GM18909 (cell line): ENCODE data around the gene PRRX2.

Experiments used
- ATAC-seq: cut with Tn5 transposase; IDR thresholded peaks from one replicate; pipeline ENCODE4 v1.9.1; 2021; ENCODE audit warnings: mild to moderate bottlenecking; ENCODE audit not compliant: unreplicated experiment, poor library complexity

PRRX2 gene

GRCh38 chr9:129698254-129698757, 32.9 kb downstream of the PRRX2 start:
- no peak for ATAC-seq

- ATAC-seq, result no peak
Observed at GRCh38 chr9:129701054-129701453, 35.6 kb downstream of the PRRX2 start.

GRCh38 chr9:129701549-129701948, 36.1 kb downstream of the PRRX2 start:
- no peak for ATAC-seq

DNA sequence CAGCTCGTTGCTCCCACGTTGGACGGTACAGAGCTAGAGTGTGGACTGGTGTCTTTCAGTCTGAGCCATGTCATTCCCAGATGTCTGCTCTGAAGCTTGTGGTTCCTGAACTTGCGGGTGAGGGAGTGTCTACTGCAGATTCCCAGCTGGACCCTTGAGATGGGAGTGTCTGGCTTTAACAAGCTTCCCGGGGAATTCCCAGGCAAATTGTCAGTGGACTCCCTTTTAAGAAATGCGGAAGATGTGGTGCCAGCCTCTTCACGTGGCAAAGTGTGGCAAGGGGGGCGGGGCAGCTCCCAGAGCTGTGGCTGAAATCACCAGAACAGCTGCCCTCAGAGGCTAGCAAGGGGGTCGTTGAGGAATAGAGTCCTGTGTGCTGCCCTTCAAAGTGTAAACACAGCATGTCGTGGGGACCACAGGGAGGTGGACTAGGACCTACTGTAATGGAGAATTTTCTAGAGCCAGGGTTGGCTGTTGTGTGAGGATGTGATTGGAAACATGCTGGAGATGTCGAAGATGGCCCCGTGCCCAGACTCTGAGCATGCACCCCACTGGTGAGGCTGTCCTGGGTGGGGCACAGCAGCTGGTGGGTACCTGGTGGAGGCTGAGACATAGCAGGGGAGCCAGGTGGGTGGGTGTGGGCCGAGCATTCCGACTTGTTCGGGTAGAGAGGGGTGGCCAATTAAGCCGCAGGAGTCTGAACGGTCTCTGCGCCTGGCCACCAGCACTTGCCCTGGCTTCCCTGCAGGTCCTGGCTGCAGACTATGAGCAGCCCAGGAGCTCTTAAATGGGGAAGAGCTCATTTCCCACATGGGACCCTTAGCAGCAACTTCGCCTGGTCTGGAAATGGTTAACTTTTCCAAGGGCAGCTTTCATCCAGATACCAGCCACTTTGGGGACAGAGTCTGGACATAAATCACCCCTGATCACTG, 37.4 kb downstream of the PRRX2 start:
- no peak for ATAC-seq

DNA sequence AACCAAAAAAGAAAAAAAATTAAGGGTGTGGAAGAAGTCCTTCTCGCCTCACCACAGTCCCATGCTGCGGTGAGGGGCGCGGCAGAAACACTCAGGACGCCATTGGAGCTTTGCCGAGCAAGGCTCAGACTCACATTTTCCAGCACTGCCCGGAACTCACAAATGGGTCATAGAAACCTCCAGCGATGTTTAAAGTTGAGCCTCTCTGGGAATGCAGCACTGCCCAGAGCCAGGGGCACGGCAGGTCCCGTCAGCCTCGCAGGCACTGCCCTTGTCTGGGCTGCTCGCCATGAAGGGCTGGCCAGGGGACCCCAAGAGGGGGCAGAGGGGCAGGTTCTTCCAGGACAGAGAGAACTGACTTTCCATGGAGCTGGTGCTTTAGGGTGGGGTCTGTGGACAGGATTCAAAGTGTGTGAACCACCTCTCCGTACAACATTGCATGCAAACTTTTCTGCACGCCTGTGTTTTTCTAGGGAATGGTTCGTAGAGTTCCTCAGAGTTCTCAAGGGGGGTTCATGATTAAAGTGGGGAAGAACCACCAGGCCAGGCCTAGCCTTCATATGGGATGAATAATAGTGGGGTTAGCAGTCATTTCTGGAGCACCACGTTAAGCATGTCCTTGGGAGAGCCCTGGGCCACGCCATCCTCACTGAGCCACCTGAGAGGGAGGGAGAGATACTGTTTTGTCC, 38.4 kb downstream of the PRRX2 start:
- ATAC-seq, result no peak

DNA sequence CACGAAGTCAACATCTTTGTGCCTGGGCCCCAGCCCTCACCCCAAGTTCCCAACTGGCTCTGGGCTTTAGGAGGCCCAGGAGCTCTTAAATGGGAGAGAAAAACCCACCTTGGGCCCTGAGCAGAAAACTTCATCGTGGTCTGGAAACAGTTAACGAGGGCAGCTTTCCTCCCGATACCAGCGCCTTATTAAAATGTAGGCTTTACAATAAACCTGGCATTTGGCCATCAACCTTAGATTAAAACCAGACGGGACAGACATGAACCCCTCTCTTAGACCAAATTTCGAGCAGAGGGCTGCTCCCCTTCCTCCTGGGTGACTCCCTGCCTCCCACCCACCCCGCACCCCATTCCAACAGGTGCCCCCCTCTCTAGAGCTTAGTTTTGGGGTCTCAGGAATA, 39.4 kb downstream of the PRRX2 start:
- ATAC-seq, result no peak

DNA sequence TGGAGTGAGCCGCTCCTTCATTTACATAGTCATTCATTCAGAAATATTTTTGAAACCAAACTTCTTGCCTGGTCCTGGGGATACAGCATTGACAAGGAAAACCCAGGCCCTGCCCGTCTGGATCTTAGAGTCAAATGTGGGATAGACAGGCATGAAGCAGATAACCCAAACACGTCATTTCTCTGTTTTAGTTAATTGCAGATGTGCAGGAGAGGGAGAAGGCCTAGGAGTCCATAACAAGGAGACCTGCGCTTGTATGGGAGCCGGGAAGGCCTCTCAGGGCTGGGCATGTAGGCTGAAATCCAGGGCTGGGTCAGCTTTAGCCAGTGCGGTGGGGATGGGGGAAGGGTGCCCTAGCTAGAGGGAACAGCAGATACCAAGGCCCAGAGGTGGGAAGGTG, 43.3 kb downstream of the PRRX2 start:
- ATAC-seq, result no peak

GRCh38 chr9:129709438-129710168, 44.2 kb downstream of the PRRX2 start:
- ATAC-seq, result no peak

- no peak for ATAC-seq
Observed at GRCh38 chr9:129710169-129710453, 44.7 kb downstream of the PRRX2 start.

DNA sequence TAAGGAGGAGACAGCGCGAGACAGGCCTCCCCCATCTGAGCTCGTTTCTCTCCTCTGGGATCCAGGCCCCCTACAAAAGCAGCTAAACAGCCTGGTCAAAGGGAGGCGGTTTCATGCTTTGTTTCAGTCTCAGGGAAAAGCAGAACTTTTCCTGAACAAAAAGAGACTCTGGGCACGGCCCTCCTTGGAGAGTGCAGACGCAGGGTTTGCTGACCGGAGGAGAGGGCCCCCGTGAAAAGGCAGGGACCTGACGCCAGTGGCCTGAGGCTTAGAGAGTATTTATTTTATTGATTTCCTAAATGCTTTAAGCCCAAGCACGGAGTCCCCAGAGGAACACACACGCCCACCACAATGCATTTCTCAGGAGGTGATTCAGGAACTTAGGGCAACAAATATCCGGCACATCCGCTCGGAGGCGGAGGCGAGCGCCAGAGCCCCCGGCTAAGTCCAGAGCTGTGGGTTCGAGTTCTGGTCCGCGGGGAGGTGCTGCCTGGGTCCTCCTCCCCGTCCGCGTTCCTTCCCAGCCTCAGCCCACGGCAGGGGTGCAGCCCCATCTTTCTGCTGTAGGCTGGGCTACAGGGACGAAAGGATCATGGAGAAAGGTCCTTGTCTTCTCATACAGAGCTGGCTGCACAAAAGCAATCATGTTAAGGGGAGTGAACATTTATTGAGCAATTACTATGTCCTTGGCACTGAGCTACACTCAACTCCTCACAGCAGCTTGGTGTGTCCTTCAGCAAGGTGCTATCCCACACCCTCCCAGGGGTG, 47.4 kb downstream of the PRRX2 start:
- no peak for ATAC-seq

DNA sequence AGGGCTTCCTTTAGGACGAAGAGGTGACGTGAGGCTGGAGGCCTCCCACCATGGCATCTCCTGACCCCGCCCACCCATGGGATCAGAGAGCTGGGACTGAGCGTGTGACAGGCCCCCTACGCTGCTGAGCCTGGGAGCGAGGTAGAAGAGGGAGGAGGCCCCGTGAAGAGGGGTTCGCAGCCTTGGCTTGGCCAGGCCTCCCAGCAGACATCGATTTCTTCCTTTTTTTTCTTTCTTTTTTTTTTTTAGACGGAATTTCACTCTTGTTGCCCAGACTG, 47.9 kb downstream of the PRRX2 start:
- no peak for ATAC-seq

- ATAC-seq, result no peak
Observed at GRCh38 chr9:129714511-129715061, 49.1 kb downstream of the PRRX2 start.

- no peak for ATAC-seq
Observed at GRCh38 chr9:129716091-129716490, 50.6 kb downstream of the PRRX2 start.

DNA sequence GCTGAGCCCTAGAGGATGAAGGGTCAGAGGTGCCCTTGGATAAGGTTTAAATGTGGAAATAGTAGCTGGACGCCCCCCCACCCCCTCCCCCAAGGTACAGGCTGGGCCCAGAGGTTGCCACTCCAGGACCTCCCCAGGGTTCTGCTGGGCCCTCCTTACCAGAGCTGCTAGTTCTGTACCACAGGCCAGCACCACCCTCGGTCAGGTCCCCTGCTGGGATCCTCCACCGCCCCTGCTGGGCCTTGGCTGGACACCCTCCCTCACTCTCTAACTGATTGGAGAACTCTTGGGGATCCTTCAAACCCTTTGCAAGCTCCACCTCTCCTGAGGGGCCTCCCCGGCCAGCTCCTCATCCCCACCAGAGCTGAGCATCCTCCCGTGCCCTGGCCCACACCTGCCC, 52.5 kb downstream of the PRRX2 start:
- no peak for ATAC-seq

DNA sequence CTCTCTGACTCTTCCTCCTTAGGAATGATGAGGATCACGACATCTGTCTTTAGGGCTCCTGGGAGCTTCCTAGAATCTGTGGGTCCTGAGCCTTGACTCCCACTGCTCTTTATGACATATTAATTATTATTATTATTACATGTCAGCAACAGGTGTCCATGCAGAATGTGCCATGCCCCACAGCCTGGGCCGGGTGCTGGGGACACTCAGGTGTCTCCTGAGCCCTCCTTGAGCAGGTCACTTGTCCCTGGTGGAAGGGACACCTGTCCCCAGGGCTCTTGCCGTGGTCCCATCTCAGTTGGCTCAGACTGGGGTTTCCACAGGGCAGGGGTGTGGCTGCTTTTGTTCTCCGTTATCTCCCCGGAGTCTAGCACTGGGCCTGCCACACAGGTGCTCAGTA, 53.2 kb downstream of the PRRX2 start:
- no peak for ATAC-seq

- no peak for ATAC-seq
Observed at GRCh38 chr9:129719135-129719534, 53.7 kb downstream of the PRRX2 start.

DNA sequence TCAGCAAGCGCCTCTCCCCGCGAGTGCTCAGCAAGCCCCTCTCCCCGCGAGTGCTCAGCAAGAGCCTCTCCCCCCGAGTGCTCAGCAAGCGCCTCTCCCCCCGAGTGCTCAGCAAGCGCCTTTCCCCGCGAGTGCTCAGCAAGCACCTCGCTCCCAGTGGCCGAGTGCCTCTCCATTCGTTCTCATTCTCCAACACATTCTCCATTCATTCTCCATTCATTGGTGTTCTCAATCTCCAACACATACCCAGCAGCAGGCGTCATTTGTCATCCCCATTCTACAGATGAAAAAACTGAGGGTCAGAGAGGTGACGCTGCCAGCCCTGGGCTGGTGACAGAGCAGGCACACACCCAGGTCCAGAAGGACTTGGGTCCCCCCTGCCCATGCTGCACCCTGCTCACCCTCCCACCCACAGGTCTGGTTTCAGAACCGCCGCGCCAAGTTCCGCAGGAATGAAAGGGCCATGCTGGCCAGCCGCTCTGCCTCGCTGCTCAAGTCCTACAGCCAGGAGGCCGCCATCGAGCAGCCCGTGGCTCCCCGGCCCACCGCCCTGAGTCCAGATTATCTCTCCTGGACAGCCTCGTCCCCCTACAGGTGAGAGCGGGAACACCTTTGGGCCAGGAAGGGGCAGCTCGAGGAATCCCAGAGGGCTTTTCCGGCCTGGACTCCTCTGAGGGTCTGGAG, 54.9 kb downstream of the PRRX2 start:
- ATAC-seq, result no peak

- ATAC-seq, result no peak
Observed at GRCh38 chr9:129720865-129721545, 55.6 kb downstream of the PRRX2 start.

DNA sequence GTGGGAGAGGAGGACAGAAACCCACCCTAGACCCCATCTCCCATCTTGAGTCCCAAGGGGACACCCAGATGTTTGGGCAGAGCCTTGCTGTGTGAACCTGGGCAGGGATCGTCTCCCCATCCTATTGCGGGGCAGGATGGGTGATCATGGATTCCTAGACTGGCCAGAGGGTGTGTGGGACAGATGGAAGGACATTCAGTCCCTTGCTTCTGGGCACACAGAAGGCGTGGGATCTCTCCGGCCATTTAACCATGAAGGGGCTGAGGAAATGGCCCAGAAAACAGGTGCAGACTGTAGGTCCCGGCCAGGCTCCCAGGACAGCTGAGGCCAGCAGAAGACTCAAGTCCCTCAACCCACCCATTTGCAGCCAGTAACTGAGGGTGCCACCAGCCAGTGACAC, 57.5 kb downstream of the PRRX2 start:
- ATAC-seq, result no peak
